ENCODE measurements around the gene CALN1. TPM values are rescaled to one million over a fixed set of nuclear protein-coding genes. Genes with fewer than 3 reads are reported as not detected.

CALN1 gene
- total and polyA plus RNA-seq, 2 experiments from 2014 or later: 7.6 to 14.5 TPM

- TF ChIP-seq ZNF462 (CRISPR knock-in tag; IDR thresholded peaks at IDR 0.05): no peak
Observed at GRCh38 chr7:72249106-72249505, 163.0 kb downstream of the CALN1 start (continued).

GRCh38 chr7:72244826-72245398 is 167.2 kb downstream of the CALN1 start:
- Mint-ChIP-seq H3K27me3 (ENCODE audit: insufficient read depth, low read depth, poor library complexity) (peaks cover 2% of the 10 kb centered on the region), H3K4me1 (peaks cover 9% of the 10 kb centered on the region; the same call in 2 of the 3 replicates), H3K4me3 (no peak overlapping the region), H3K27ac (no peak overlapping the region), H3K9me3 (peaks cover 15% of the 10 kb centered on the region), H3K36me3 (ENCODE audit: low read depth) (peaks cover 15% of the 10 kb centered on the region)
- Histone ChIP-seq H3K9me2 (ENCODE audit: insufficient read depth) (no peaks in the 10 kb centered on the region; the same call in 1 of the 2 replicates), H3K4me2 (no peak overlapping the region), H3K79me2 (replicated peaks; ENCODE audit: insufficient read depth) (peaks cover 9% of the 10 kb centered on the region), H2AFZ (no peak overlapping the region), H3F3A (replicated peaks; ENCODE audit: low read depth) (no peaks in the 10 kb centered on the region), H3K4me3 (no peak overlapping the region), H4K20me1 (replicated peaks; ENCODE audit: insufficient read depth) (no peaks in the 10 kb centered on the region), H3K36me3 (ENCODE audit: insufficient read depth) (no peaks in the 10 kb centered on the region), H3K27me3 (ENCODE audit: insufficient read depth) (no peaks in the 10 kb centered on the region), H3K27ac (ENCODE audit: low read depth) (no peak overlapping the region), H3K4me1 (ENCODE audit: insufficient read depth) (peaks cover 8% of the 10 kb centered on the region; the same call in 1 of the 2 replicates)
- DNase-seq (ENCODE audit: low spot score) (no peak), ATAC-seq (no peak)
- TF ChIP-seq POLR2AphosphoS5 (IDR thresholded peaks at IDR 0.05; ENCODE audit: low read depth) (no peak), ETS1 (IDR thresholded peaks at IDR 0.05) (no peak), REST (IDR thresholded peaks at IDR 0.05; ENCODE audit: unreplicated experiment) (no peak), EZH2 (IDR thresholded peaks at IDR 0.05; ENCODE audit: low read depth, unreplicated experiment) (no peak), CTCF (conservative IDR thresholded peaks at IDR 0.05; ENCODE audit: low read depth in 2 of 2) (no peak), ZNF114 (CRISPR knock-in tag; IDR thresholded peaks at IDR 0.05) (no peak), EZH2phosphoT487 (IDR thresholded peaks at IDR 0.05; ENCODE audit: unreplicated experiment) (no peak), NANOG (IDR thresholded peaks at IDR 0.05; ENCODE audit: borderline replicate concordance) (no peak), STAT1 (IDR thresholded peaks at IDR 0.05; ENCODE audit: unreplicated experiment) (no peak), CREB1 (CRISPR knock-in tag; IDR thresholded peaks at IDR 0.05; ENCODE audit: low read depth) (no peak), ZNF331 (CRISPR knock-in tag; IDR thresholded peaks at IDR 0.05; ENCODE audit: low read depth) (no peak), JUNB (IDR thresholded peaks at IDR 0.05; ENCODE audit: unreplicated experiment) (no peak)

All from GM23338 (cell line).